Measurements from ENCODE around the gene SHC4. TPM values are rescaled to one million over a fixed set of nuclear protein-coding genes. Genes with fewer than 3 reads are reported as not detected.

The SHC4 gene
- total and polyA plus RNA-seq, 2 of the 8 experiments (the other 6 are each of a cell fraction or from before 2014, with no cell fraction given): 0.15 to 0.30 TPM

DNA sequence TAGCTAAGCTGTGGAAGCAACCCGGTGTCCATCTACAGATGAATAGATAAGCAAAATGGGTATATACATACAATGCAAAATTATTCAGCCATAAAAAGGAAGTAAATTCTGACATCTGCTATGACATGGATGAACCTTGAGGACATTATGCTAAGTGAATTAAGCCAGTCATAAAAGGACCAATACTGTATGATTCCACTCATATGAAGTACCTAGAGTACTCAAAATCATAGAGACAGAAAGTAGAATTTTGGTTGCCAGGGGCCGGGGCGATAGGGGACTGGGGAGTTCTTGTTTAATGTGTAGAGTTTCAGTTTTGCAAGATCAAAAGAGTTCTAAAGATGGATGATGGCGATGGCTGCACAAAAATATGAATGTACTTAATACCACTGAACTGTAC, 75.5 kb downstream of the SHC4 start (continued):
- TF ChIP-seq, protein P1, sequence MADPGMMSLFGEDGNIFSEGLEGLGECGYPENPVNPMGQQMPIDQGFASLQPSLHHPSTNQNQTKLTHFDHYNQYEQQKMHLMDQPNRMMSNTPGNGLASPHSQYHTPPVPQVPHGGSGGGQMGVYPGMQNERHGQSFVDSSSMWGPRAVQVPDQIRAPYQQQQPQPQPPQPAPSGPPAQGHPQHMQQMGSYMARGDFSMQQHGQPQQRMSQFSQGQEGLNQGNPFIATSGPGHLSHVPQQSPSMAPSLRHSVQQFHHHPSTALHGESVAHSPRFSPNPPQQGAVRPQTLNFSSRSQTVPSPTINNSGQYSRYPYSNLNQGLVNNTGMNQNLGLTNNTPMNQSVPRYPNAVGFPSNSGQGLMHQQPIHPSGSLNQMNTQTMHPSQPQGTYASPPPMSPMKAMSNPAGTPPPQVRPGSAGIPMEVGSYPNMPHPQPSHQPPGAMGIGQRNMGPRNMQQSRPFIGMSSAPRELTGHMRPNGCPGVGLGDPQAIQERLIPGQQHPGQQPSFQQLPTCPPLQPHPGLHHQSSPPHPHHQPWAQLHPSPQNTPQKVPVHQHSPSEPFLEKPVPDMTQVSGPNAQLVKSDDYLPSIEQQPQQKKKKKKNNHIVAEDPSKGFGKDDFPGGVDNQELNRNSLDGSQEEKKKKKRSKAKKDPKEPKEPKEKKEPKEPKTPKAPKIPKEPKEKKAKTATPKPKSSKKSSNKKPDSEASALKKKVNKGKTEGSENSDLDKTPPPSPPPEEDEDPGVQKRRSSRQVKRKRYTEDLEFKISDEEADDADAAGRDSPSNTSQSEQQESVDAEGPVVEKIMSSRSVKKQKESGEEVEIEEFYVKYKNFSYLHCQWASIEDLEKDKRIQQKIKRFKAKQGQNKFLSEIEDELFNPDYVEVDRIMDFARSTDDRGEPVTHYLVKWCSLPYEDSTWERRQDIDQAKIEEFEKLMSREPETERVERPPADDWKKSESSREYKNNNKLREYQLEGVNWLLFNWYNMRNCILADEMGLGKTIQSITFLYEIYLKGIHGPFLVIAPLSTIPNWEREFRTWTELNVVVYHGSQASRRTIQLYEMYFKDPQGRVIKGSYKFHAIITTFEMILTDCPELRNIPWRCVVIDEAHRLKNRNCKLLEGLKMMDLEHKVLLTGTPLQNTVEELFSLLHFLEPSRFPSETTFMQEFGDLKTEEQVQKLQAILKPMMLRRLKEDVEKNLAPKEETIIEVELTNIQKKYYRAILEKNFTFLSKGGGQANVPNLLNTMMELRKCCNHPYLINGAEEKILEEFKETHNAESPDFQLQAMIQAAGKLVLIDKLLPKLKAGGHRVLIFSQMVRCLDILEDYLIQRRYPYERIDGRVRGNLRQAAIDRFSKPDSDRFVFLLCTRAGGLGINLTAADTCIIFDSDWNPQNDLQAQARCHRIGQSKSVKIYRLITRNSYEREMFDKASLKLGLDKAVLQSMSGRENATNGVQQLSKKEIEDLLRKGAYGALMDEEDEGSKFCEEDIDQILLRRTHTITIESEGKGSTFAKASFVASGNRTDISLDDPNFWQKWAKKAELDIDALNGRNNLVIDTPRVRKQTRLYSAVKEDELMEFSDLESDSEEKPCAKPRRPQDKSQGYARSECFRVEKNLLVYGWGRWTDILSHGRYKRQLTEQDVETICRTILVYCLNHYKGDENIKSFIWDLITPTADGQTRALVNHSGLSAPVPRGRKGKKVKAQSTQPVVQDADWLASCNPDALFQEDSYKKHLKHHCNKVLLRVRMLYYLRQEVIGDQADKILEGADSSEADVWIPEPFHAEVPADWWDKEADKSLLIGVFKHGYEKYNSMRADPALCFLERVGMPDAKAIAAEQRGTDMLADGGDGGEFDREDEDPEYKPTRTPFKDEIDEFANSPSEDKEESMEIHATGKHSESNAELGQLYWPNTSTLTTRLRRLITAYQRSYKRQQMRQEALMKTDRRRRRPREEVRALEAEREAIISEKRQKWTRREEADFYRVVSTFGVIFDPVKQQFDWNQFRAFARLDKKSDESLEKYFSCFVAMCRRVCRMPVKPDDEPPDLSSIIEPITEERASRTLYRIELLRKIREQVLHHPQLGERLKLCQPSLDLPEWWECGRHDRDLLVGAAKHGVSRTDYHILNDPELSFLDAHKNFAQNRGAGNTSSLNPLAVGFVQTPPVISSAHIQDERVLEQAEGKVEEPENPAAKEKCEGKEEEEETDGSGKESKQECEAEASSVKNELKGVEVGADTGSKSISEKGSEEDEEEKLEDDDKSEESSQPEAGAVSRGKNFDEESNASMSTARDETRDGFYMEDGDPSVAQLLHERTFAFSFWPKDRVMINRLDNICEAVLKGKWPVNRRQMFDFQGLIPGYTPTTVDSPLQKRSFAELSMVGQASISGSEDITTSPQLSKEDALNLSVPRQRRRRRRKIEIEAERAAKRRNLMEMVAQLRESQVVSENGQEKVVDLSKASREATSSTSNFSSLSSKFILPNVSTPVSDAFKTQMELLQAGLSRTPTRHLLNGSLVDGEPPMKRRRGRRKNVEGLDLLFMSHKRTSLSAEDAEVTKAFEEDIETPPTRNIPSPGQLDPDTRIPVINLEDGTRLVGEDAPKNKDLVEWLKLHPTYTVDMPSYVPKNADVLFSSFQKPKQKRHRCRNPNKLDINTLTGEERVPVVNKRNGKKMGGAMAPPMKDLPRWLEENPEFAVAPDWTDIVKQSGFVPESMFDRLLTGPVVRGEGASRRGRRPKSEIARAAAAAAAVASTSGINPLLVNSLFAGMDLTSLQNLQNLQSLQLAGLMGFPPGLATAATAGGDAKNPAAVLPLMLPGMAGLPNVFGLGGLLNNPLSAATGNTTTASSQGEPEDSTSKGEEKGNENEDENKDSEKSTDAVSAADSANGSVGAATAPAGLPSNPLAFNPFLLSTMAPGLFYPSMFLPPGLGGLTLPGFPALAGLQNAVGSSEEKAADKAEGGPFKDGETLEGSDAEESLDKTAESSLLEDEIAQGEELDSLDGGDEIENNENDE (IDR thresholded peaks at IDR 0.05; ENCODE audit: insufficient replicate concordance, low read length): no peak
- no peak for TF ChIP-seq SP2 (IDR thresholded peaks at IDR 0.05; ENCODE audit: low read length)
- no peak for TF ChIP-seq RBBP5 (IDR thresholded peaks at IDR 0.05; ENCODE audit: borderline replicate concordance, low read depth, low read length)
- no peak for TF ChIP-seq ASH2L (IDR thresholded peaks at IDR 0.05; ENCODE audit: low read length)
- no peak for TF ChIP-seq SIRT6 (IDR thresholded peaks at IDR 0.05; ENCODE audit: low read length)
- TF ChIP-seq PHF8 (conservative IDR thresholded peaks at IDR 0.05; ENCODE audit: low read depth, low read length): no peak
- TF ChIP-seq JUND (IDR thresholded peaks at IDR 0.05; ENCODE audit: low read length): no peak
